Astrocyte of the cerebellum (primary cell): ENCODE results near the gene POU2F2.

ENCODE experiments used
- DNase-seq: peaks from one replicate; pipeline ENCODE4 v3.0.0-alpha.2; 2011; ENCODE audit warnings: low read depth
- H3K4me3 ChIP-seq: 2 replicates; pipeline ENCODE4 v1.5.1; 2011; ENCODE audit warnings: mild to moderate bottlenecking, low read depth, low read length, moderate library complexity
- in situ Hi-C: cut with HindIII; loops from 2 replicates; pipeline ENCODE4 v1.10.0; 2017; ENCODE audit warnings: low sequenced_read_pairs
- TF ChIP-seq, protein P1 (sequence below): IDR thresholded peaks from 2 replicates; pipeline ENCODE4 v1.5.1; 2012; ENCODE audit warnings: low read length, low read depth, moderate library complexity, mild to moderate bottlenecking; ENCODE audit errors: missing control alignments

POU2F2 gene

DNA sequence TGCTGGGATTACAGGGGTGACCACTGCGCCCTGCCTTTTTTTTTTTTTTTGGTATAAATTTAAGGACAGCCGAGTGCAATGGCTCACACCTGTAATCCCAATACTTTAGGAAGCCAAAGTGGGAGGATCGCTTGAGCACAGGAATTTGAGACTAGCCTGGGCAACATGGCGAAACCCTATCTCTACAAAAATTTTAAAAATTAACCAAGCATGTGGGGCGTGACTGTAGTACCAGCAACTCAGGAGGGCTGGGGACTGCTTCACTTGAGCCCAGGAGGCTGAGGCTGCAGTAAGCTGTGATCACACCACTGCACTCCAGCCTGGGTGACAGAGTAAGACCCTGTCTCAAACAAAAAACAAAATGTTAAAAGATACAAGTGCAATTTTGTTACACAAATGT, 34.8 kb downstream of the POU2F2 start:
- DNase-seq, result no peak
- no peak overlapping the region for H3K4me3 ChIP-seq
- in situ Hi-C loops, result no loop called here
- TF ChIP-seq, protein P1, sequence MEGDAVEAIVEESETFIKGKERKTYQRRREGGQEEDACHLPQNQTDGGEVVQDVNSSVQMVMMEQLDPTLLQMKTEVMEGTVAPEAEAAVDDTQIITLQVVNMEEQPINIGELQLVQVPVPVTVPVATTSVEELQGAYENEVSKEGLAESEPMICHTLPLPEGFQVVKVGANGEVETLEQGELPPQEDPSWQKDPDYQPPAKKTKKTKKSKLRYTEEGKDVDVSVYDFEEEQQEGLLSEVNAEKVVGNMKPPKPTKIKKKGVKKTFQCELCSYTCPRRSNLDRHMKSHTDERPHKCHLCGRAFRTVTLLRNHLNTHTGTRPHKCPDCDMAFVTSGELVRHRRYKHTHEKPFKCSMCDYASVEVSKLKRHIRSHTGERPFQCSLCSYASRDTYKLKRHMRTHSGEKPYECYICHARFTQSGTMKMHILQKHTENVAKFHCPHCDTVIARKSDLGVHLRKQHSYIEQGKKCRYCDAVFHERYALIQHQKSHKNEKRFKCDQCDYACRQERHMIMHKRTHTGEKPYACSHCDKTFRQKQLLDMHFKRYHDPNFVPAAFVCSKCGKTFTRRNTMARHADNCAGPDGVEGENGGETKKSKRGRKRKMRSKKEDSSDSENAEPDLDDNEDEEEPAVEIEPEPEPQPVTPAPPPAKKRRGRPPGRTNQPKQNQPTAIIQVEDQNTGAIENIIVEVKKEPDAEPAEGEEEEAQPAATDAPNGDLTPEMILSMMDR, result no peak

DNA sequence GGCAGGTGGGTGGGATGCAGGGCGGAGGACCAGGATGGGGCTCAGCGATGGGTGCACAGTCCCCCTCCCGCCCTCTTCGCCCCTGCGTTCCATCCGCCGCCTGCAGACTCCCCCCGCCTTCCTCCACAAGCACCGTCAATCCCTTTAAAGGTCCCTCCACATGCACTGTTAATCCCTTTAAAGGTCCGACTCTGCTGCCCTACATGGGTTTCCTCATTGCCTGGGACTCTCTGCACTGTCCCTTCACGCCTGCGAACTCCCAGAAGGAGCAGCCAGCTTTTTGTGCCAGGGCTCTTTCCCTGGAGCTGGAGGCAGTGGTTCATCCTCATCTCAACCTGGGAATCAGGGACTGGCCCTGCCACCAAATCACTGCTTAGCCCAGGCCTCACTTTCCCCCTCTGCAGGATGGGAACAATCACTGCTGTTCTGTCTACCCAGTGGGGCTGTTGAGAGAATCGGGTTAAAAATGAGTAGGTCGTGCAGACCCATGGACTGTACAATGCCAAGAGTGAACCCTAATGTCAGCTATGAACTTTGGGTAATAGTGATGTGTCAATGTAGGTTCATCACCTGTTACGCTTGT, 35.9 kb downstream of the POU2F2 start:
- TF ChIP-seq, protein P1, result no peak
- no peak for DNase-seq
- in situ Hi-C loops, result no loop called here
- no peak overlapping the region for H3K4me3 ChIP-seq

DNA sequence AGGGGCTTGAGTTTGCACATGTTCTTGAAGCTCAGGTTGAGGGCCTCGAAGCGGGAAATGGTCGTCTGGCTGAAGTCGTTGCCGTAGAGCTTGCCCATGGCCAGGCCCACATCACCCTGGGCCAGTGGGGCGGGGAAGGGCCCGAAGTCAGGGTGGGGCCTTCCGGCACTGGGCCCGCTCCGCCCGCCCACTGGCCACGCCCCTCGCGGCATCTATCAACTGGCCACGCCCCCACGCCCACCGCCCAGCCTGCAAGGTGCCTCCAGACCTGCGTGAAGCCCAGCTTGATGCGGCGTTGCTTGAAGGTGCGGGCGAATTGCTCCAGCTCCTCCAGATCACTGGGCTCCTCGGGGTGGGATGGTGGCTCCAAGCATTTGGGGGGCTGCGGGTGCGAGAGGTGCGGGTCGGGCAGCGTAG, 36.4 kb downstream of the POU2F2 start:
- in situ Hi-C loops, result no loop called here
- H3K4me3 ChIP-seq, result no peak overlapping the region
- TF ChIP-seq, protein P1, result no peak
- DNase-seq, result no peak

DNA sequence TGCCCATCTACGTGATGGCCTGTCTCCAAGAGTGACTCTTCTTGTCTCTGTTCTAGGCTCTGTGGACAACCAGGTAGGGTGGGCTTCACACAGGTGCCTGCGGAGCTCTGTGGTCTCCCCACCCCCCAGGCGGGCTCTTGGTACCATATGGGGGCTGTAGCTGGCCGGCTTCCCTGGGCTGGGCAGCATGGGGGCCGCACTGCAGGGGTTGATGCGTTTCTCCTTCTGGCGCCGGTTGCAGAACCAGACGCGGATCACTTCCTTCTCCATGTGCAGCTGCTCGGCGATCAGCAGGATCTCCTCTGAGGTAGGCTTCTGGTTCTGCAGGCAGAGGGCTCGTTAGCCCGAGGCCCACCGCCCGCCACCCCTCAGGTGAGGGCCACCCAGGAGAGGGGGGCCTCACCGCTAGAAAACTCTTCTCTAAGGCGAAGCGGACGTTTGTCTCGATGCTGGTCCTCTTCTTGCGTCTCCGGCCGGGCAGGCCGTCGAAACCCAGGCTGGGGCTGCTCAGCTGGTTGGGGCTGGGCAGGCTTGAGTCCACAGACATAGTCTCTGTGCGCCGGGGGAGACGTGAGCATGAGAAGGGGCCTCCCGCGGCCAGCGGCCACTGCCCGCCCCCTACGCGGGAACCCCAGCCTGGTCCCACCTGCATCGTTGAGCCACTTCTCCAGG, 37.0 kb downstream of the POU2F2 start:
- TF ChIP-seq, protein P1, result no peak
- in situ Hi-C loops, result no loop called here
- no peak for DNase-seq
- H3K4me3 ChIP-seq, result no peak overlapping the region

DNA sequence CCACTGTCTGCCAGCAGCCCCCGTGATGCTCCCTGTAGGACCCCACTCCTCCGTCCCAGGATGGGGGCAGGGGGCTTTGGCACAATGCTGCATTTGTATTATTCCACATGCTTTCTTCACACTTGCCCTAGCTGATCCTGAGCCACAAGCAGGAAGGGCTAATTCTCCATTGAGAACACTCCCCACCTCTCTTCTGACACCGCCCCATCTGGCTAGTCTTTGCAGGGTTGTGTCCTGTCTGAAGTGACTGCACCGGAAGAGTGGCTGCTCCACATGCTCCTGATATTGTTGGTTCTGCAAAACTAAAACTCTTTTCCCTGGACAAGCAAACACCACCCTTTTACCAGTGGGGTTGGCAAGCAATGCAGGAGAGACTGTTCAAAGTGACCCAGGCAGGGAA, 38.3 kb downstream of the POU2F2 start:
- in situ Hi-C loops, result no loop called here
- DNase-seq, result no peak
- H3K4me3 ChIP-seq, result no peak overlapping the region
- TF ChIP-seq, protein P1, result no peak

DNA sequence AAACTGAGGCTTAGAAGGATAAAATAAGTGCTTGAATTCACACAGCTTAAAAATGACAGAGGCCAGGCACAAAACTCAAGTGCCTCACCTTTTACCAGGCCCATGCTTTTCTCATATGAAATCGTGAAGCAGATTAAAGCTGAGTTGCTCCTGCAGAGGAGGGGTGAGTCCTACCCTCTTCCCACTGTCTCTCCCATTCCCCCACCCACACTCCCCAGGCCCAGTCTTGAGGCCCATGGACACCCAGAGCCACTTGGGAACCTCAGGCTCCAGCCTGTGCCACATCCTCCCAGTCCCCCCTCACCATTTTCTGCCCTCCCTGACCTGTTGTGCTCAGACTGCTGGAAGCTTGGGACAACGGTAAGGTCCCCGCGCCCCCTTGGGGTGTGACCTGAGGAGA, 38.7 kb downstream of the POU2F2 start:
- no peak for DNase-seq
- TF ChIP-seq, protein P1, result no peak
- no peak overlapping the region for H3K4me3 ChIP-seq
- in situ Hi-C loops, result no loop called here
